ENCODE data around the gene ERBB4.
A peak's percentile ranks its signal among the peaks of the same experiment; 100 is the strongest.

The ERBB4 gene

DNA sequence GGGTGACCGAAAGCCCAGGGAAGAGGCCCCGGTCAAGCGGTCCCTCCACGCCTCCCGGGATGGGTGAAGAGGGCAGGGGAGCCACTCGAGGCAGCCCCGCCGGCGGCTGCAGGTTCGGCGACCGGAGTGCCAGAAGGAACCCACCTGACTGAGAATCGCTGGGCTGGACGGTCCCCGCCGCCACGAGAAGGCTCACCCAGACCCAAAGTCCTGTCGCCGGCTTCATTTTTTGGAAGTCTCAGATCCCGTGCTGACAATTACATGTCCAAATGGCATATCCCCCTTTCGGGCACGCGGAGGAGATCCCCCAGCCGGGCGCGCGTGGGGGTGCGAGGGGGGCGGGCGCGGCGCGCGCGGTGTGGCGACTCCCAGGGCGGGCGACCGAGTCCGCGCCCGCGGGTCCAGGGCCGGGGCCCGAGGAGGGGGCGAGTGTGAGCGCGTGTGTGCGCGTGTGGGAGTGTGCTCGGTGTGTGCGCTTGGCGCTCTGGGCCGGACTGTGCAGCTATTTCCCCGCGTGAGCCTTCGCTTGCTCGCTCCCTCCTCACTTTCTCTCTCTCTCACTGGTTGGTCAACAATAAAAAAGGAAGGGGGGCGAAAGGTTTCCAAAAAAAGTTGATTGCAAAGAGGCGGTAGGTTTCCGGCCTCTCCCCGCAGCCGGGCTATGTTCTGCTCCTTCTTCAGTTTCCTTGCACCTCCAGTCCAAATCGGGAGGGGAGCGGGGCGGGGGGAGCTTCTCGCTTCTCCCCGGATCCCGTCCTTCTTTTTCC lies at the start of gene ERBB4:
Gene ERBB4 (minus strand): TSS at position 498 of the 767 bp plus-strand sequence. CDS start 272 bp downstream, at position 226.
- no peak for TF ChIP-seq JUND (IDR thresholded peaks at IDR 0.05; ENCODE audit: low read depth)
- in situ Hi-C loops (cut with HindIII; ENCODE audit: low pct_unique_long_range_greater_than_20kb, low sequenced_read_pairs): no loop called here
- peak in 1 of 2 experiments; percentile 71 for DNase-seq (ENCODE audit: low read depth in 1 of 2, low spot score in 1 of 2)

DNA sequence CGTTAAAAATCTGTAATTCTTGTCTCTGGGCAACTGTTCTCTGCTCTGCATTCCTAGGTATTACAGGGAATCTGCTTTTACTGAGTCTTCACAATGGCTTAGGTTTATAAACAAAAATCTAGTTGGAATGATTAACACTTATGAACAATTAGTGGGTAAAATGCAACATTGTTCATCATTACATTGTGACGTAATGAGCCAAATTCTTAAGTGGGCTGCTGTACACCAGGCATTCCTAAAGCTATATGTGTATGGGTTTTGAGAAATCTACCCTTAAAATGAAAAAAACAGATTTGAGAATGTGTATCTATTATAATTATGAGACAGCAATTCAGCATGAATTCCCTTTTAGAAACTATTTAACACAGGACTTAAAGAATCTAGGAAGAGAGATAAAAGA lies 41.5 kb upstream of the ERBB4 start:
- no peak for DNase-seq (ENCODE audit: low read depth in 1 of 2, low spot score in 1 of 2)
- in situ Hi-C loops (cut with HindIII; ENCODE audit: low pct_unique_long_range_greater_than_20kb, low sequenced_read_pairs): no loop called here
- no peak for TF ChIP-seq JUND (IDR thresholded peaks at IDR 0.05; ENCODE audit: low read depth)

DNA sequence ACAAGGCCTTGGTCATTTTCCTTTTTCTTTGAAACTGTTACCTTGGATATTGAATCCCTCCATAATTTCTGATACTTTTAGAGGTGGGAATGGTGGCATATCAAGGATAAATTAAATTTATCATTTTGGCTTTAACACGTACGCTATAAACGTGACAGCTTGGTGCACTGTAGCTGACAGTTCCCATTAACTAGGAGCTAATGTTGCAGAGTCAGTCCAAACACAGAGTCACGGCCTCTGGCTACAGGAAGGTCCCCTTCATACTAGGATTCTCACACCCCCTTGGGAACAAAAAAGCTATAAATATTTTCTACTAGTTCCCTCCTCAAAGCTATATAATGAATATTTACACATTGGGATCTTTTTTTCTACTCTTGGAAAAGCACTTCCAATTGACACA lies 17.7 kb upstream of the ERBB4 start:
- in situ Hi-C loops (cut with HindIII; ENCODE audit: low pct_unique_long_range_greater_than_20kb, low sequenced_read_pairs): no loop called here
- no peak for TF ChIP-seq JUND (IDR thresholded peaks at IDR 0.05; ENCODE audit: low read depth)
- no peak for DNase-seq (ENCODE audit: low read depth in 1 of 2, low spot score in 1 of 2)

DNA sequence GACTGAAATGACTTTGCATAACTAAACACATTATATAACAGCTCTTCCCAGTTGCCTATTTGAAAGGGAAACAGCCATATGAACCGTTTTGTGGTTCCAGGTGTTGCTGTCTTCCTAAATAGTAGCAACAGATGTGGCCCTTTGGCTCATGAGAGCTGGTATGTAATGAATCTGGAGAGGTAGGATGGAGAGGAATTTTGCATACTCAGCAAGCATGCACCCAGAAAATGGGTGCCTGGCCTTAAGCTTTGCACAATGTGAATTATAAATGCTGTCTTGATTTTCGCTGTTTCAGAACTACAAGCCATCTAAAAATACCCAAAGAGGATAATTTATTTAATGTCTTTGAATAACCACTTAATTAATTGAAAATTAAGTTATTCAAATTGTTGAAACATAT lies 15.6 kb upstream of the ERBB4 start:
- in situ Hi-C loops (cut with HindIII; ENCODE audit: low pct_unique_long_range_greater_than_20kb, low sequenced_read_pairs): no loop called here
- no peak for TF ChIP-seq JUND (IDR thresholded peaks at IDR 0.05; ENCODE audit: low read depth)
- no peak for DNase-seq (ENCODE audit: low read depth in 1 of 2, low spot score in 1 of 2)

DNA sequence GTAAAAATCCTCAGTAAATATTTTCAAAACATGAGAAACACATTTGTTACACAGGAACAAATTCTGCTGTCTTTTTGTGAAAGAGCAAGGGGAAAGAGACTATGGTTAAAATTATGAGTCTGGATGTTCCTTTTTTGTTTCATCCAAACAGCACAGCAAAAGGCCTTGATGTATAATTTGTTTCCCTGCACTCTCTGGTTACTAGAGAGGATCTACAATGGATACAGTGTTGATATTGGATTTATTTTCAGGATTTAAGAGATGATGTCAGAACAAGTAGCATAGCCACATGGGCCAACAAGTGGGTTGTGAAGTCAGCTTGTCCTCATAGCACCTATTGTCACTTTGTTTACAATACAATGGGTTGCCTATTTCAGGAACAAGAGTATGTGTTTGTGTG lies 11.3 kb upstream of the ERBB4 start:
- no peak for TF ChIP-seq JUND (IDR thresholded peaks at IDR 0.05; ENCODE audit: low read depth)
- no peak for DNase-seq (ENCODE audit: low read depth in 1 of 2, low spot score in 1 of 2)
- in situ Hi-C loops (cut with HindIII; ENCODE audit: low pct_unique_long_range_greater_than_20kb, low sequenced_read_pairs): no loop called here

DNA sequence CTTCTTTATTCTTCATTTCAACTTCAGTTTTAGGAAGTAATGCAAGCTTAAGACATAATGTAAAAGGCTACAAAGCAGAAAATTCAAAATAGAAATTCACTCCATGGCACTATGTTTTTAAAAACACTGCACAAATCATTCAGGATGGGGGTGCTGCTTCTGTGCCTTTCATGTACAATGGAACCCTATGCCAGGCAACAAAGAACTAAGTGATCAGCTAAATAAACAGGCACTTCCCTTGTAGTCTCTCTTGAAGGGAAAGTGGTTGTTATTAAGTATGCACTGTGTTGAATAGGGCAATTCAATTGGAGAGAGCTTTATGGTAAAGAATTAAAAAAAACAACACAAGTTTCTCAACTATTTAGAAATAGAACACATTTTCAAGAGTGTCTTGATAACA lies 10.9 kb upstream of the ERBB4 start:
- no peak for DNase-seq (ENCODE audit: low read depth in 1 of 2, low spot score in 1 of 2)
- in situ Hi-C loops (cut with HindIII; ENCODE audit: low pct_unique_long_range_greater_than_20kb, low sequenced_read_pairs): no loop called here
- no peak for TF ChIP-seq JUND (IDR thresholded peaks at IDR 0.05; ENCODE audit: low read depth)

DNA sequence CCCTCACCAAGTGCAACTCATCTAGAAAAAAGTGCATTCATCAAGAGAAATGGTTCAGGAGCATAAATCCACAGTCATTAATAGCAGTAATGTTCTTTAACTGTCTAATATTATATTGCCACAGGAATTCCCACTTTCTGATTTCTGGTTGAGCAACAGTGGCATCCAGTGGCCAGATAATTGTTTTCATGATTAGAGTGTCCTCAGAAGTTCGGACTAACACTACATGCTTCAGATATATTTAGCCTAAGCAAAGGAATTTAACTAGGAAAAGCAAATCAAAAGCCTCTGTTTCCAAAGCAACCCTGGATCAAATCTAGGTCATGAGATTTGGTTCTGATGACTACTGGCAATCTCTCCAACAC lies 9.8 kb upstream of the ERBB4 start:
- peak in 1 of 2 experiments; percentile 72 for DNase-seq (ENCODE audit: low read depth in 1 of 2, low spot score in 1 of 2)
- in situ Hi-C loops (cut with HindIII; ENCODE audit: low pct_unique_long_range_greater_than_20kb, low sequenced_read_pairs): no loop called here
- no peak for TF ChIP-seq JUND (IDR thresholded peaks at IDR 0.05; ENCODE audit: low read depth)

DNA sequence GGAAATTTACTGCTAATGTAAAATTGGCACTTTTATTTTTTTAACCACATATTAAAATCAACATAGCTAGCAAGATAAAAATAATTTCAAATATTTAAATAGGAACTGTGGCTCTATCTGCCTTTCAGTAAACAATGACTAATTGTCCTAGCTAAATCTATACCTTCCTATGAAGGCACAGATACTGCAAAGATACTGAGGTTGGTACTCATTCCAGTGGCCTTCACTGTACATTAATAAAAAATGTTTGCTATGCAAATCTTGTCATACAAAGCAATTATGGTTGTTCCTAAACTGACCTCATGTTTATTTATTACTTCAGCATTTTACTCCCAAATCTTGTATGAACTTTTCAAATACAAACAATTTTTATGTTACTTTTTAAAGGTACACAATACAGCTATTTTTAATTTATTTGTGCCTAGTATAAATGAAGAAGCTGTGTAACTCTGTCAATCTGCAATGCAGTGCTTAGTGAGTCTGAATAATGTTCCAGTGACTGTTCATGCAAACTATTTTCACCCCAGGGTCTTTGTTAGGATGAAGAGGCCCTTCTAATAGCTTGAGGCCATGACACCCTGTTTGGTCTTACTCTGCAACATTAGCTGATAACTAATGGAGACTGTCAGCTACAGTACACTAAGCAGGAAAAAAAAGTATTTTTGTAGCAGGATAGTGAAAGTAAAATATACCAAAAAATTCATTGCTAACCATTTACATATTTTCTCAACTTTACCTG lies 9.3 kb upstream of the ERBB4 start:
- peak; percentile 11; the same call in 1 of the 2 replicates for TF ChIP-seq JUND (IDR thresholded peaks at IDR 0.05; ENCODE audit: low read depth)
- in situ Hi-C loops (cut with HindIII; ENCODE audit: low pct_unique_long_range_greater_than_20kb, low sequenced_read_pairs): no loop called here
- DNase-seq (ENCODE audit: low read depth in 1 of 2, low spot score in 1 of 2): peak in 1 of 2 experiments; percentile 25

DNA sequence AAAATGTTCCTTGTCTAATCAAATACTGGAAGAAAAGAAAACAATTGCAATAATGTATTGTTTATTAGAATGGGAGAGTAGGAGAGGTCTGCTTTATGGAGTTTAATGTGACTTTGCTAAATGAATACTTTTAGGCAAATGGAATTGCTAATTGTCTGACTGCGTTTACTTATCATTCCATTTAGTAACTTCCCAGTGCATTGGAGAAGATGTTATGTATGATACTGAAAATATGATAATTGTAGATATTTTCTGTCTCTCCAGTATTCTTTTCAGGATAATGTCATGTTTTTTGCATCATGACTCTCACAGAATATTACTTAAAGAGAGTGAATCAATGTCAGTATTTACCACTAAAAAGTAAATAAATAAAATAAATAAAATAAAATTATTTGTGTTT lies 8.1 kb upstream of the ERBB4 start:
- in situ Hi-C loops (cut with HindIII; ENCODE audit: low pct_unique_long_range_greater_than_20kb, low sequenced_read_pairs): no loop called here
- no peak for DNase-seq (ENCODE audit: low read depth in 1 of 2, low spot score in 1 of 2)
- no peak for TF ChIP-seq JUND (IDR thresholded peaks at IDR 0.05; ENCODE audit: low read depth)

DNA sequence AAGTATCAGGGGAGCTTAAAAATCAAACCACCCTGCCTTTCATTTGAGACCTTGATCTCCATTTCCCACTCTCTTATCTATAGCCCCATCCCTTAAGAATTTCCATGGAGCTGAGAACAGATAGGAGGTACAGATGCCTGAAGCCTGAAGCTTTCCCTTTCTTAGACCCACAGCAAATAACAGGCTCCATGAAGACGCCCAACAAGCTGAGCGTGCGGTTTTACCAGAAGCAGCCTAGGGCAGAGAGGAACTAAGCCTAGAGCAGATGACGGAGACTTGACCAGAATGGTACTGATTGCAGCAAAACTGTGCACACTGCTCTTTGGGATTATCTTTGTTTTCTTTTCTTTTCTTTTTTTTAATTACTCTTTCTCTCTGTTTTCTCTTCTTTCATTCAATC lies 1.7 kb upstream of the ERBB4 start:
- DNase-seq (ENCODE audit: low read depth in 1 of 2, low spot score in 1 of 2): no peak
- TF ChIP-seq JUND (IDR thresholded peaks at IDR 0.05; ENCODE audit: low read depth): no peak
- in situ Hi-C loops (cut with HindIII; ENCODE audit: low pct_unique_long_range_greater_than_20kb, low sequenced_read_pairs): no loop called here

DNA sequence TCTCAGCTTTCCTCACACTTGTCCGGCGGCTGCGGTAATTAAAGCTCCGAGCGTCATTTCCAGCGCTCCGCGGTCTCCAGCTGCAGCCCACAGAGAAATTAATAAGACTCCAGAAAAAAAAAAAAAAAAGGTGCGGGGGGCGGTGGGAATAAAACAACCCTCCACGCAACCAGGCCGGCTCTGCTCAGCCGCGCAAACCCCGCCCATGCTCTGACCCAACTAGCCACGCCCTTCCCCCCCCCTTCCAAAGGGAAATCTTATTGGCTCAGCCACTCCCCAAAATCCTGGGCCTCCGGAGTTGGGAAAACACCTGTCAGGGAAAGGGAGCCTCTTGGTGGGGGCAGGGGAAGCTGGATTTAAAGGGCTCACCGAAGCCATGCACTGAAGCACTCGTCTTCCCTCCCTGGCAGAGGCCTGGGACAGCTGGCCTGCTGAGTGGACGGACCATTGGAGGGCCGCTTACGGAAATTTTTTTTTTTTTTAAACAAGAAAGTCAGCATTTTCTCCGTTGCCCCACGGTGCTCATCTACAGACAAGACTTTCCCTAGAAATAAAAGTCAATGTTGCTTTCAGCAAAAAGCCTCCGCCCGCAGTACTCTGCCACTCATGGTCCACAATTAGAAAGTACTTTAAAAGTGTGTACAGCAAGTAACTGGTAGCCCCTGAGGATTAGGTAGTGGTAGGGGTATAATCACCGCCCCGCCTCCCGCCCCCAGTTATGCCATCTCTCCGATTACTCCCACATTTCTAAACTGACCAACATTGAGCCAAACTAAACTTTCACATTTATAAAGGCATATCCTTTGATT lies 674 bp upstream of the ERBB4 start:
- no peak for TF ChIP-seq JUND (IDR thresholded peaks at IDR 0.05; ENCODE audit: low read depth)
- DNase-seq (ENCODE audit: low read depth in 1 of 2, low spot score in 1 of 2): peak; percentile 36 to 90

DNA sequence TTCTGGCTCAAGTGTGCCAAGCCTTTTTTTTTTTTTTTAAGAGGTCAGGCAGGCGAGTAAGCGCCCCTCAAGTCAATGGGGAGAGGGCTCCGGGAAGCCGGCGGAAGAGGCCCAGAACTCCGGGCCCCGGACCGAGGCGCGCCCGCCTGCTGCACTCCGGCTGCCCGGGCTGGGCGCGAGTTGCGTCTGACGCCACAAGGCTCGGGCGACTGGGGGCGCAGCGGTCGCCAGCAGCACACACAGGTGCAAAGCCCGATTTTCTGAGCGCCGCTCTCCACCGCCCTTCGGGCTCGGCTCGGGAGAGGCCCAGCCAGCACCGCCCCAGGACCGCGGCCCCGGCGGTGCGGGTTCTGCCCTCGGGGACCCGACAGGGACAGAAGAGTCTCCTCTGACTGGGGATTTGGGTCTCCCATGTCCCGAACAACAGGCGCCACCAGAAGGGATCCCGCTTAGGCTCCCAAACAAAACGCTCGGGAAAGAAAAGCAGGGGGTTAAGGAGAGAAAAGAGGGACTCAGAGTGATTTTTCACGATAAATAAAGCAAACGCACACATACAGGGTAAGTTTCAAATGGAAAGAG lies 787 bp downstream of the ERBB4 start:
- DNase-seq (ENCODE audit: low read depth in 1 of 2, low spot score in 1 of 2): peak in 1 of 2 experiments; percentile 28
- no peak for TF ChIP-seq JUND (IDR thresholded peaks at IDR 0.05; ENCODE audit: low read depth)
- in situ Hi-C loops (cut with HindIII; ENCODE audit: low pct_unique_long_range_greater_than_20kb, low sequenced_read_pairs): no loop called here

More for the DNA sequence above, 674 bp upstream of the ERBB4 start:
- in situ Hi-C loops (cut with HindIII; ENCODE audit: low pct_unique_long_range_greater_than_20kb, low sequenced_read_pairs): no loop called here
